Measurements from ENCODE around the gene RAPGEF5.

Gene RAPGEF5

DNA sequence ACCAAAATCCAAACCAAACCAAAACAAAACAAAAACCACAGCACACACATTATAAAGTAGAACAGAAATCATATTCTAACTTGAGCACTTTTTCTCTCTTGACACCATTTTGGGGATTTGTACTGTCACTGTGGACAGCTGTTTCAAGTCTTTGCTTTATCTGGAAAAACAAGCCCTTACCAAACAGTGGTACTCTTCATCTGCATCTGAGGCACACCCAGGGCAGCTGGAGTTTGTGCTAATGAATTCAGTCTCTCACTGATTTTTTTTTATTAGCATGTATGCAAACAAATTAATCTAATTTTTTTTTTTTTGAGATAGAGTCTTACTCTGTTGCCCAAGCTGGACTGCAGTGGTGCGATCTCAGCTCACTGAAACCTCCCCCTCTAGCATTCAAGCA, 171.4 kb downstream of the RAPGEF5 start:
- DNase-seq = no peak

DNA sequence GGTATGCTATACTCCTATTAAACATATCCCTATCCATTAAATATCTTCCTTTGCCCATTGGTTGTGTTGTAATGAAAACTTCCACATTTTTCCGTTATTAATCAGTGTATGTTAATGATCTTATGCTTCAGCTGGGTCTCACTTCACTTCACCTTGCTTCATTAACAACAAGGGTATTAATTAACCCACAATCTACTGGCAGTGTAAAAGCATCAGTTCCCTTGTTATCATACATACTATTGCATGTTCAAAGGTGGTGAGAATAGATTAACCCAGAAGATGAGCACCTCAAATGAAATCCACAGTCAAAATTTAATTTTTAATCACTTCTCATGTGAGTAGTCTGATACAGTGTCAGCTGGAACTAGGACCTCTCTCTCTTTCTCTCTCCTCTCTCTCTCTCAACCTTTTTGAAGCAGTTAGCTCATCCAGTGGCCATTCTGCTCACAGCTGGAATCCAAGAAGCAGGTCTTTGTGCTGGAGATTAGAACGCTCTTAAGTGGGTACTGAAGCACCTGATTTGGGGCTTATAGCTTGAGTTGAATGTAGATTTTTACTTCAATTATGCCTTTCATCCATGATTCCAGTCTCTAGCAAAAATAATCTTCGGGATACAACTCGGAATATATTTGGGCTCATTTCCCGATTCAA, 172.3 kb downstream of the RAPGEF5 start:
- DNase-seq = no peak

DNA sequence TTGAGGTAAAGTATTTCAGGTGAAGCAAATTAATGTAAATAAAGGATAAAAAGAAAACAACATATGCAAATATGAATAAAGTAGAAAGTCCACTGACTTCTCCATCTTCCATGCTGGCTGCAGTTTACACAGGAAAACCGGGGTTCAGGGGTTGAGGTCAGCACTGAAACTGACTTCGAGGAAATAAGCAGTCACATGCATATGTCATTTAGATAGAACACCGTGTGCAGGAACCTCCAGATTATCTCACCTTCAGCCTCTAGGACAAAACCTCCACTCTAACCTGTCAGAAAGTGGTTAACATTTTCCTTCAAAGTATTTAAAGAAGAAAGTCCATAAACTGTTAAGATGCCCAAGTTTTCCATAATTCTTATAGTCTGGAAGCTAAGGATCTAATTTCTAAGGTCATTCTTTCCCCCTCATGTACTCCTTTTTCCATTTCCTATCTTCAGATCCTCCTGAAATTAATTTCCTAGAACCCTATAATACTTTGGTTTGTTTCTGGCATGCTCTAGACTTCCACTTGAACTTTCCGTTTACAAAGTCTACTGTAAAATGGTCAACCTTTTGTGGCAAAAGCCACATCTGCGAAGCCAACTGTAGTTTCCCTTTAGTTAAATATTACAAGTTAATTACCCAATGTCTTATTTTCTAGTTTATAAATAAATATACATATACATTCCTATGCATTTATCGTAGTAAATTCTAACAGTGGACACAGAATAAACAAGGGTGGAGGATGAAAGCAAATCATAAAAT, 173.3 kb downstream of the RAPGEF5 start:
- no peak for DNase-seq

DNA sequence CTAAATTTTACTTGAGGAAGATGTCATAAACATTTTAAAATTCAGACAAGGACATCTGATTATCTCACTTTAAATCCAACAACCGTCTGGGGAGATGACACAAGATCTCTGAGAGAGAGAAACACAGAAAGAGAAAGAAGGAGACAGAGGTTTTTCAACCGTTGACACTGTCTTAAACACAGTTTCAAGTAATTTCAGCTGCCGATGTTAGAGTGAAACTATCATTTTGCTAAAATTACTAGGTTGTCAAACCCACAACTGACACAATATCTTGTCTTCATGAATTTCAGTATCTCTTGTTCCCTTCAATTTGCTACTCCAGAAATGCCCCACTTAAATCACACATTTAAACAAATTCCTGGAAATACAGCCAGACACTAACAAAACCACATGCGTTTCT, 174.8 kb downstream of the RAPGEF5 start:
- DNase-seq = no peak

DNA sequence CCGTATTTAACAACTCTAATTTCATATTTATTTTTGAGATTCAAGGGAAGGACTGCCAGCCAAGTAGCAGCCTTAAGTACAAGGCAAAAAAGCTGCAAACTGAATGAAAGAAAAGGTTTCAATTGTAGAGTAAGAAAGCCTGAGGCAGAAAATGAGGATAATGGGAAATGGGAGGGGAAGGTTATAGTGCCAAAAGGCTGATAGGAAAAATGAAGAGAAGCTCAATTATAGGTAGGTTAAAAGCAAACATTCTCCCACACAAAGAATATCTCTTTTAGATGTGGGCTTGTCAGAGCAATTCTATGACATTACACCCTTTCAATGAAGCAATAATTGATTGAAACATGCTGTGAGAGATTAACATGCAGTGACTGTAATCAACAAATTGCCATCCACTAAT, 175.3 kb downstream of the RAPGEF5 start:
- DNase-seq = no peak

DNA sequence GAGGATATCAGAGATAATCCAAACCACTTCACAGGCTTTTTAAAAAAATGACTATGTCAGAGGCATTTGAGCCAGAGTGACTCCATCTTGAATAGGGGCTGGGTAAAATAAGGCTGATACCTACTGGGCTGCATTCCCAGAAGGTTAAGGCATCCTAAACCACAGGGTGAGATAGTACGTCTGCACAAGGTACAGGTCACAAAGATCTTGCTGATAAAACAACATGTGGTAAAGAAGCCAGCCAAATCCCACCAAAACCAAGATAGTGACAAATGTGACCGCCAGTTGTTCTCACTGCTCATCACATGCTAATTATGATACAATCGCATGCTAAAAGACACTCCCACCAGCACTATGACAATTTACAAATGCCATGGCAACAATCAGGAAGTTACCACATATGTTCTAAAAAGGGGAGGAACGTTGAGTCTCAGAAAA, 177.5 kb downstream of the RAPGEF5 start:
- no peak for DNase-seq

DNA sequence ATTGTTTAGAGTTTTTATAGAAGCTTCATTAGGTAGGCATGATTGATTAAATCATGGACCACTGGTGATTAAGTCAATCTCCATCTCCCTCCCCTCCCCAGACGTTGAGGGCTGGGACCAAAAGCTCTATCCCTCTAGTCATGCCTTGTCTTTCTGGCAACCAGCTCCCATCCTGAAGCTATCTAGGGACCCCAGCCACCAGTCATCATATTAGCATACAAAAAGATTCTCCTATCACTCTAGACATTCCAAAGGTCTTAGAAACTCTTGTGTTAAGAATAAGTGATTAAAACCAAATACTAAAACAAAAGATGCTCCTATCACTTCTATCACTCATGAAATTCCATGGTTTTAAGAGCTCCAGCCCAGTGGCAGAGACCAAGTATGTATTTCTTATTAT, 178.2 kb downstream of the RAPGEF5 start:
- no peak for DNase-seq

DNA sequence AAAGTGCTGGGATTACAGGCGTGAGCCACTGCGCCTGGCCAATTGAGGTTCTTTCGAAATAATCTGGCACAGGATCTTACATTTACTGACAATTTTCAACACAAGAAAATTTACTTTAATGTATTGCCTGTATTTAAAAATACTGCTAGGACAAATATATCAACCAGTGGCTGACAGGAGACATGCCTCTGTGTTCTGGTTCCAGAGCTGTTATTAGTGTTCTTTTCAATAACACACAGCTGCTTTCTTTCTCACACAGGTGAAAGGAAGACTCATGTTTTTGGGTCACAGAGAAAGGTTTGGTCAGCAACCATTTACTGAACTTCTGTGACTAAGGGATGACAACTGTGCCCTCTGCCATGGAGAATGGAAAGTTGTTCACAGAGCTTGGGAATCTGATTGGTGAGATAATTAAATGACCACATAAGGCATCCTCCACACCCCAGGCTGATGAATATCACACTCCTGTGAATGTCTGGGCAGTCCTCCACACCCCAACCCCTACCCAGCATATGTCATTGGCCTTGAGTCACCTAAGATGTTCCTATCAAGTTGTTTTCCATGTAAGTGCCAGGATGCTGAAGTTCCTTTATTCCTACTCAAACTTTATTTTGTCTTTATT, 180.1 kb downstream of the RAPGEF5 start:
- DNase-seq = no peak

DNA sequence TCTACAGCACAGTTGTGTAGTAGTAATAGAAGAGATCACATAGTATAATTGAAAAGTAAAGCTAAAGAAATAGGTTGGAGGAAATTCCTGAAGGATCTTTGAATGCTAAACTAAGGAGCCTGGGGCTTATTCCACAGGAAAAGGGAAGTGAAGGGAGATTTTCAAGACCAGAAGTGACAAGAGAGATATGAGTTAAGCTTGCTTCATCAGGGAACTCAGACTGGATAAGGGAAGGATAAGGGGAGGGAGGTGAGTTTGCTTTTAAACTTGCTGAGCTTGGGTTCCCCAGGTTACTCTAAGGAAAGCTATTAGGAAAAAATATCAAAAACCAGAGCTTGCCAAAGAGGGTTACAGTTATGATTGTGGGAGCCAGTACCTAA, 182.4 kb downstream of the RAPGEF5 start:
- no peak for DNase-seq

DNA sequence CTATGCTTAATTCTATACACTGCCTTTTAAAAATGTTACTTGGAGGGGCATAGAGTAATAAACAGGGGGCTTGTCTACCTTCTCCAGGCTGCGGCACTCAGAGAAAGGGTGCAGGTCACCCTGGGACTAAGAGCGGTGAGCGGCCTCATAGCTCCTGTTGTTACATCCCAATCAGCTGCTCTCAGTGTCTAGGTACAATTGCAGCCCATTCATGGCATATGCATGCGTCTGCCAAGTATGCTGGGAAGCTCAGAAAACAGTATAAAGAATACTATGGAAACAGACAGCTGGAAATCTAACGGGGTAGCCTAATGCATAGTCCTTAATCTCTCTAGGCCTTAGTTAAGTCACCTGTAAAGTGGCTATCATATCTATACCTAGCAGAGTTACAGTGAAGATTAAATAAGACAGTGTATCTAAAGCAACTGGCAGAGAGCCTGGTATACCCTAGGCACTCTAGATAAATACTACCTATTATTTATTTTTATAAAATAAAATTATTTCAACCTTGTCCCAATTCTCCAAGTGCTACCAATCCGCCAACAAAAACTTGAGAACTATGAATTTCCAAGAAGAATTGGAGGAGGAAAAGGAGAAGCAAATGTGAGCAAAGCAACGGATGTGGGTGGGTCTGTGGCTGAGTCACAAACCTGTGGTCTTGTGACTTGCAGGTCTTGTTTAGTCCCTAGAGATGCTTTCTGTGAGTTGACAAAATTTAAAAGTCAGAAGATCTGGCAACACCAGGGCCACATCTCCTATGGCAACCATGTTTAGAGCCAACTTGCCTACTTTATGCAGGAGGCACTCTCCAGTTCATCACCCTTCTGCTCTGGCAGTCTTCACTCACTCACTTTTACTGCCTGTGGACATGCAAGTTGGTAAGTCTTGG, 183.0 kb downstream of the RAPGEF5 start:
- DNase-seq = no peak

DNA sequence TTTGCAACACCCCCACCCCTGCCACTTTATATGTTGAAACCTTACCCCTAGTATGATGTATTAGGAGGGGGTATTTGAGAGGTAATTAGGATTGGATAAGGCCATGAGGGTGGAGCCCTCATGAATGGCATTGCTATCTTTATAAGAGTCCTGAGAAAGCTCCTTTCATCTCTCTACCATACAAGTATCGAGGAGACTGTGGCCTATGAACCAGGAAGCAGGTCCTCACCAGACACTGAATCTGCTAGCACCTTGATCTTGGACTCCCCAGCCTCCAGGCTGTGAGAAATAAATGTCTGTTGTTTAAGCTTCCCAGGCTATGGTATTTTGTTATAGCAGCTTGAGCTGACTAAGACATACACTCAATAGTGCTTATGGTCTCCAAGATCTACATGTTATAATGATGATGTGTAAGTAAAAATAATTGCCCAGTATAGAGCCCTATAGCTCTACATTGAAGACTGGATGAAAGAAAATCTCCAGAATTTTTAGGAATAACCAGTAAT, 188.8 kb downstream of the RAPGEF5 start:
- no peak for DNase-seq

DNA sequence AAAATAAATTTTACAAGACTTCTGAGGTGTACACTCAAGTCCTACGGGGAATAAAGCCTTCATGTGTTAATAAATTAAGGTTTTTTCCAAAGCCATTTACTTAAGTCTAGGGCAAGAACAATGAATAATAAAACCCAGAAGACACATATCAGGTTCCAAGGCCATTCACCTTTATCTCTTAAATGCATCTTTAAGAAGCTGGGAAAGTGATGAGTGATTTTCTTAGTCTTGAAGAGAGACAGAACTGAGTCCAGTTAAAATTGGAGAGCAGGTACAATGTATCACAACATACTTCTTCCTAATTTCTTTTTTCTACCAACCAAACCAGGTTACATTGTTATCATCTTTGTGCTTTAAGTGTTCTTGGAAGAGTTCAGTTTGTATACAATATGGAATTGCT, 189.5 kb downstream of the RAPGEF5 start:
- no peak for DNase-seq

DNA sequence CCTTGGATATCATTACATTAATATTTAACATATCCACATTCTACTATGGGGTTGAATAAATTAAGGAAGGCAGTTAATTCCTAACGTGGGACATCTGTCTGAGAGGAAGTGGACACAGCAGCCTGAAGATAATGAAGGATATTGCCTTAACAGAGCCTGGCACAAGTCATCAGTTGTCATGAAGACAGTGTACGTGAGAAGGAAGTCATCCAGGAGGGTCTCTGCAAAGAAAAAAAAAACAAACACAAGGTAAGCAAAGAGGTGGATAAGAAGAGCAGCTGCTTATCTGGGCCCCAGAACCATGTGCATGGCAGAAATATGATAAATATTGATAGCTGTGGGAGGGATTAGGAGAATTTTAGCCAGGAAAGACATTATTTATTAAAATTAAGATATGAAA, 190.0 kb downstream of the RAPGEF5 start:
- DNase-seq = no peak

DNA sequence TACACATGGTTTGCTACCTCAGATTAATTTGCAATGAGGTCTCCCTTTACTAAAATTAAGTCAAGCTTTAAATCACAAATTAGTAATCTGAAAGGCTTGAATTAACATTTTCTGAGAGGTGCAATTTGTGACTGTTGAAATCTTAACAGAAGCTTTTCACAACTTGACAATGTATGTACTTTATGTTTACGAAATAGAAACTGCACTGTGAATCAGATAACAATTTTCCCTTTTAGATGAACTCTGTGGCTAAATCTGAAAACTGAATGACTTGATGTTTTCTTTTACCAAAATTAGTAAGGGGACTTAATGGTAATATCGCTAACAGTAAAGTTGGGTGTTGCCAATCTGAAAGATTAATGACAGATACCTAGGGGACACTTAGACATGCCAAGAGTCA, 197.6 kb downstream of the RAPGEF5 start:
- DNase-seq = no peak

DNA sequence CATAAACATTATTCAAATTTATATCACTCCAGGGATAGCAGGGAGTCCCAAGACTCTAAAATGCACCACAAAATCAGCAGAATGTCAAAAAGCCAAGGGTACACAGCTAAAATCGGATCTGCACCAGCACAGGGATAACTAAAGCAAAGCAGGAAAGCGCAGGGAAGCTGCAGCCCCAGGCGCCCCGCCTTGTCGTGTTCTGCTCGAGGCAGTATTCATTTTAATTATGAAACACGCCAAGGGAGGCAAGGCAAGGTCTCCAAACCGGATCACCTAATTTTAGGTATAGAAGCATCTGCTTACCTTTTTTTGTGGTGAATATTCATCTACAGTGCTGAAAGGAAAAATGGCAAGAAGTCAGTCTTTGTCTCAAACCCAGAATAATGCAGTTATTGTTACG, 199.4 kb downstream of the RAPGEF5 start:
- DNase-seq = no peak

DNA sequence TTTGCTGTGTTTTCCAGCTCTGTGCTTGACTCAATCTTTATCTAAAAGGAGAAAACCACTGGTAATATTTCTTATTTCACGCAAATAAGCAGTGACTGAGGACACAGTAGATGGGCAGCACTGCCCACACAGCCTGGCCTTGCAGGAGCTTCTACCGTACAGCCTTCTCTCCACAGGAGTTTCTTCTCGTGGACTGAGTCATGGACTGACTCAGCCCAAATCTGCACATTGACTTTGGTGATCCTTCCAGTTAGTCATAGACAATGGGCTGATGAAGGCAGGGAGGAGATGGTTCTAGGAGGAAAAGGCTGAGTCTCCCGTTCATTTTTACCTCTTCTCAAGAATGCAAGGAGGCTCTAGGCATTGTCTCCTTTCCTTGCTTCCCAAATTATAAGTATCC, 200.7 kb downstream of the RAPGEF5 start:
- DNase-seq = no peak

DNA sequence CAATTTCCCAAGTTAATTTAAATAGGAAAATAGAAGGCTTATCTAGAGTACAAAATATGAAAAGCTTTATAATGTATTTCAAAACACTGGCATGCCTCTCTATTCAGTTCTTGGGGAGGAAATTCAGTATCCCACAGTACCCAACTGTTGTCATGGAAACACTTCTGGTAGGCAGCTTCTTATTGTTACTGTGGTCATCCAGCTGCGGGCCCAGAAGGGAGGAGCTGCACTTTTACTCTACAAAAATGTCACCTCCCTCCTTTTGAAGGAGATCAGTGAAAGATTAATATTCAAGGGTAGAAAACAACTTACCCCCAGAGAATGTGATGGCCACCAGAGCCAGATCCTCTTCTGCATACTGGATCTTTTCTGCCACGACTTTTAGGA, 202.8 kb downstream of the RAPGEF5 start:
- DNase-seq = no peak

DNA sequence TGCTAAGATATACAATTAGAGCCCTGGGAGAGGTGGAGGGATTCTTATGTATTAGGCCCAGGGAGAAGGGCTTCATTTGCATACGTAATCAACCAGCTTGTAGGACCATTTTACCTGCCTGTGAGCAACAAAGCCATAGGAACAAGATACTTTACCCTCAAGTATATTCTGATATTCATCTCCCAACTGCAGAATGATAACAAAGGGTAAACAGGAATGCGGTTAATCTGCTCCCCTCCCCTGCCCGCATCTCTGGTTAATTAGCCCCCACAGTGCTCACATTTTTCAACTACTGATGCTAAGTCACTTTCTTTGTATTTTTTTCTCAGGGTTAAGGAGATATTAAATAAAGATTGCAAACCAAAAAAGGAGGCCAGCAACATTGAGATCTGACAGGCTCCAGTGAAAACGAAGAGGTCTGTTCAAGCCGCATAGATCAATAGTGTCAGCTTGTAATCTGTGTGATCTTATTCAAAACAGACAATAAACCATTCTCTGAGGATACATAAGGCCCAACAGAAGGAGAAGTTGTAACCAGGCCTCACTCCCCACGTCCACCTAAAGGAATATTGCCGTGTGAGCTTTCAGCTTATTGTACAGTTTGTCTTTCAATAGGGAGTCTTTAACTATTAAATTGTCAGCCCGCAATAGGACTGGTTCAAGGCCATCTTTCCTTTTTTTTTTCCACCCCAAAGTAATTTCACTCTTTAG, 203.4 kb downstream of the RAPGEF5 start:
- no peak for DNase-seq

DNA sequence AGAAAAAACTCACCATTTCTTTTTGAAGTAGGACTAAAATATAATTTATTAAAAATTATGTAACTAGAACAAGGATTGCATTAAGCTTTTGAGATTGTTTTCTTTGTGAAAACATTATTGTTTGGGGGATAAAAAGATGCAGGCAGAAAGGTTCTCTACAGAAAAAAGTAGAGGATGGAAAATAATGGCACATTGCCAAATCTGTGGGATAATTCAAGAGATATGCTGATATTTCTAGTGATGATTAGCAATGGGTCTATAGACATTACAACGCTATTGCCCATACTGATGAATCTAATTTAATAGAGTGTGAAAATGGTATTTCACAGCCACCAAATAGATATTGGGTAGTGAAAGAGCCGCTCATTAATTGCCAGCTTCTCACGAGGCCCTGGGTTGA, 204.3 kb downstream of the RAPGEF5 start:
- DNase-seq = no peak

DNA sequence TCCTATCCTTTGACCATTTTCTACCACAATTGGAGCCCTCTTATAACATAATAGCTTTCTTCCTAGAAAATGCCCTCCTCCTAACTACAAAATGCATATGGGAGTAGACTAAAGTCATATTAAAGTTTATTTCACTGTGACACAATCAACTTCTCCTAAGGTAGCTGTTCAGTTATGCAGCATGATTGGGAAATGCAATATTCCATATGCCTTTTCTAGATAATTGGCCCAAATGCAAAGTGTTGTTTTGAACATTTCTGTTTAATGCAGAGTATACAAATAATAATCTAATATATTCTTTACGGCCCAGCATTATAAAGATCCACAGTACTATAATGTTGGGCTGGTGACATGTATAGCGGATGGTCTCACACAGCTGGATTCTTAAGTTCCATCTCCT, 205.1 kb downstream of the RAPGEF5 start:
- DNase-seq = no peak

DNA sequence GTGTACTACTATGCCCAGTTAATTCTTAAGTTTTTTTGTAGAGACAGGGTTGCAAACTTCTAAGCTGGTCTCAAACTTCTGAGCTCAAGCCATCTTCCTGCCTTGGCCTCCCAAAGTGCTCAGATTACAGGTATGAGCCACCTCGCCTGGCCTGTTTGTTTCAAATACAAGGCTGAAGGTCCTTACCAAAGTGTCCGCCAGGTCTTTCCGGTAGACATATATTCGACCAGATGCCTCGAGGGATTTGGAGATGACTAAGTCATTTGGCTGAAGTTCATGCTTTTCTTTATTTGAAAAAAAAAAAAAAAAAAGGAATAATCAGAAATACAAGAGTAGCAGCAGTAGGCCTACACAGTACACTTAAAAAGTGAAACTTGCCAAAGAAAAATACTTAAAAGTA, 206.7 kb downstream of the RAPGEF5 start:
- DNase-seq = no peak

DNA sequence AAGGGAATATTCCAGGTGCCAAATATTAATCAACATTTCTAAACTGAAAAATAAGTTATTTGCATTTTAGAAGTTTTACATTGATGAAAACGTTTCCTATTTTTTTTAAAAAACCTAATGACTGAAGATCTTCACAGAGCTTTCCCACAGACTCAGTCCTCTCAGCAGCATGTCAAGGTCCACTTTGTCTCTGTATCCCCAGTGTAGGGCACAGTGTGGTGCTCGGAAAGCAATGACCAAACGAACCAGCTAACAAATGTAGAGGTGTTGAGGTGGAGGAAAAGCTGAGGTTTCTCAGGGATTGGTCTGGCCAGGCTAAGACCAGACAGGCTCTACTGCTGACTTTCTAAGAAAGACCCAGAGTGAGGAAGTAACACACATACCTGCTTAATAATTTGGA, 209.1 kb downstream of the RAPGEF5 start:
- no peak for DNase-seq

All from activated CD4-positive, alpha-beta T cell treated with anti-CD3 and anti-CD28 coated beads for 1 hour (primary cell).